Thyroid gland (tissue), 4 donors: ENCODE measurements around the gene COG7. TPM values are rescaled to one million over a fixed set of nuclear protein-coding genes. Genes with fewer than 3 reads are reported as not detected.
"Not testable (repeated sequence)": the region's sequence is repeated elsewhere in the genome, so short reads cannot be mapped to it uniquely, and the experiment has no call there.

Experiments used
- DNase-seq, 2 donors: peaks; one replicate each; pipeline ENCODE4 v3.0.0-alpha.2; 2019
- H3K27ac ChIP-seq, 3 donors: fragments of 200-600 bp; sonication (generic); 1 replicate in 2 of 3; 2 replicates in 1 of 3; pipeline ENCODE4 v1.5.1; 2016 to 2019; ENCODE audit warnings: mild to moderate bottlenecking in 1 of 3, moderate library complexity in 1 of 3
- H3K27me3 ChIP-seq: fragments of 200-600 bp; sonication (generic); one replicate; pipeline ENCODE4 v1.5.1; 2019
- H3K36me3 ChIP-seq, 2 donors: fragments of 200-600 bp; sonication (generic); one replicate each; pipeline ENCODE4 v1.5.1; 2016 to 2019
- H3K4me1 ChIP-seq, 2 donors: fragments of 200-600 bp; sonication (generic); one replicate each; pipeline ENCODE4 v1.5.1; 2017 to 2019
- H3K4me3 ChIP-seq, 3 donors: fragments of 200-600 bp; sonication (generic); replicated peaks in 1 of 3; 1 replicate in 2 of 3; 2 replicates in 1 of 3; pipeline ENCODE4 v1.5.1; 2016; ENCODE audit warnings: mild to moderate bottlenecking in 1 of 3
- H3K9me3 ChIP-seq: fragments of 200-600 bp; sonication (generic); one replicate; pipeline ENCODE4 v1.5.1; 2017
- CTCF ChIP-seq, 6 experiments: fragments of 200-600 bp in 3 of 6; fragments of 450-650 bp in 3 of 6; sonication (generic) in 3 of 6; IDR thresholded peaks; one replicate each; pipeline ENCODE4 v1.5.1; 2016 to 2019; ENCODE audit warnings: antibody characterized with exemption in 6 of 6, mild to moderate bottlenecking in 2 of 6, inconsistent platforms in 1 of 6, moderate library complexity in 1 of 6
- POLR2A ChIP-seq, 2 donors: fragments of 450-650 bp; IDR thresholded peaks; one replicate each; pipeline ENCODE4 v1.6.1; 2017; ENCODE audit warnings: antibody characterized with exemption in 2 of 2, mild to moderate bottlenecking in 2 of 2, moderate library complexity in 1 of 2
- WGBS, 2 donors: methylation state at CpG; one replicate each; pipeline ENCODE4 v1.1.5; 2017; 5-methylcytosine and 5-hydroxymethylcytosine counted together
- intact Hi-C: fragments of 100-400 bp; cut with DNase I; formaldehyde crosslinking; loops from one replicate; pipeline ENCODE4 v1.15.1; 2023
- total RNA-seq, 4 donors: library from RNA; depleted of rRNA; stranded (reverse); fragments of >200 nt; gene quantifications; one replicate each; pipeline ENCODE4 v1.2.3, GENCODE V29; 2016

The COG7 gene
- total RNA-seq, 4 donors from 2014 or later, result 27.5 to 35.1 (median 30.8) TPM

GRCh38 chr16:23484510-23485256 is 31.7 kb upstream of the COG7 start:
- Histone ChIP-seq H3K36me3 (peaks cover 72 to 83% of the 10 kb centered on the region in 2 donors), H3K27me3 (no peaks in the 10 kb centered on the region), H3K27ac (peak overlapping the region in 1 of 3 donors; percentile 68), H3K9me3 (no peaks in the 10 kb centered on the region), H3K4me1 (peaks cover 24% of the 10 kb centered on the region in 2 donors), H3K4me3 (no peak overlapping the region)
- TF ChIP-seq CTCF (IDR thresholded peaks at IDR 0.05) (no peak), POLR2A (IDR thresholded peaks at IDR 0.05) (no peak)
- 93% methylated on average over 8 of the region's 8 CpGs for WGBS, 2 donors
- intact Hi-C loops, result no loop called here
- DNase-seq, result no peak

GRCh38 chr16:23483492-23483891 is 30.5 kb upstream of the COG7 start:
- WGBS, 2 donors, result 91 to 95% methylated on average over 8 of the region's 8 CpGs
- Histone ChIP-seq H3K36me3 (peaks cover 79 to 83% of the 10 kb centered on the region in 2 donors), H3K4me1 (peaks cover 24% of the 10 kb centered on the region in 2 donors), H3K27ac (peak overlapping the region in 1 of 3 donors; percentile 20)
- H3K4me3 ChIP-seq, H3K9me3 ChIP-seq, H3K27me3 ChIP-seq, intact Hi-C loops, DNase-seq: not testable (repeated sequence)

DNA sequence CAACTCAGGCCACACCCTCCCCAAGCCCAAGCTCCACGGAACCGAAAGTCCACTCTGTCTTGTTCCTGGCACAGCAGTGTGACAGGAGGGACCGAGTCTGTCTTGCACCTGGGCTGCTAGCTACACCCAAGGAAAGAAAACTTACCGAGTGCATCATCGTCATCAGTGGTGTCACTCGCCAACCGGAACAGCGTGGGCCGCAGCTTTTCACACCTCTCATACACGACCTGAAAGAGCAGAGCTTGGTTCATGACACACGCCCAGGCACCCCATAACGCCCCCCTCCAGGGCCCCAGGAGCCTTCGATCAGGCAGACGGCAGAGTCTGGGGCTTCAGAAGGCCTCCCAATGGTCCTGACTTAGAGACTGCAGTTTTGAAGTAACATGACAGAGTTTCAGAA is 29.8 kb upstream of the COG7 start:
- no peak for DNase-seq
- peaks cover 18 to 23% of the 10 kb centered on the region in 2 donors for H3K4me1 ChIP-seq
- H3K4me3 ChIP-seq, result no peak overlapping the region
- 89 to 96% methylated on average over 14 of the region's 14 CpGs for WGBS, 2 donors
- TF ChIP-seq CTCF (IDR thresholded peaks at IDR 0.05) (no peak), POLR2A (IDR thresholded peaks at IDR 0.05) (no peak)
- intact Hi-C loops, result no loop called here
- H3K27me3 ChIP-seq, result no peaks in the 10 kb centered on the region
- H3K9me3 ChIP-seq, result no peaks in the 10 kb centered on the region
- peaks cover 80 to 83% of the 10 kb centered on the region in 2 donors for H3K36me3 ChIP-seq
- H3K27ac ChIP-seq, result no peak overlapping the region

DNA sequence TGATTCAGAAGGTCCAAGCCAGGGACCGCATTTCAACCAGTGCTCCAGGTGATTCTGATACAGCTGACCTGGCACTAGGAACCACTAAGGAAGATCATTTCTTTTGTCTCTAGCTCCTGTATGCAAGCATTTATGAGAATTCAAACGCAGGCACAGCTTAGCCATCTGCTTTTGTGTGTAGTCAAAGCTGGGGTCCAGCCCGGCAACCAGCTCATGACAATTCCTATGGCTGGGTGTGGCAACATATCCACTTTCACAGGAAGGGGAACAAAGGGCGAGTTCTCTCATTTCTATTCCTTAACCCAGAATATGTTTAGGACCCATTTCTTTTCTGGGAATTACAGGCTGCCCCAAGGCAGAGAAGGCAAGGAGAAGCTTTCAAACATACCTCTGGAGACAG is 27.3 kb upstream of the COG7 start:
- Histone ChIP-seq H3K36me3 (peaks cover 85 to 93% of the 10 kb centered on the region in 2 donors), H3K4me3 (no peak overlapping the region), H3K4me1 (peaks cover 0 to 5% of the 10 kb centered on the region in 2 donors), H3K27me3 (no peaks in the 10 kb centered on the region), H3K27ac (peak overlapping the region in 1 of 3 donors; percentile 28), H3K9me3 (no peaks in the 10 kb centered on the region)
- intact Hi-C loops, result no loop called here
- WGBS, 2 donors, result 83 to 89% methylated on average over 4 of the region's 4 CpGs
- TF ChIP-seq CTCF (IDR thresholded peaks at IDR 0.05) (no peak), POLR2A (IDR thresholded peaks at IDR 0.05) (no peak)
- DNase-seq, result no peak

- Histone ChIP-seq H3K27ac (peak overlapping the region in 1 of 3 donors; percentile 28), H3K27me3 (no peaks in the 10 kb centered on the region), H3K4me3 (no peak overlapping the region), H3K4me1 (no peaks in the 10 kb centered on the region), H3K9me3 (no peaks in the 10 kb centered on the region), H3K36me3 (peaks cover 92 to 93% of the 10 kb centered on the region in 2 donors)
- 90 to 95% methylated on average over 3 of the region's 3 CpGs for WGBS, 2 donors
- intact Hi-C loops, result no loop called here
- TF ChIP-seq POLR2A (IDR thresholded peaks at IDR 0.05) (no peak), CTCF (IDR thresholded peaks at IDR 0.05) (no peak)
- no peak for DNase-seq
Measured at GRCh38 chr16:23479138-23479537, 26.1 kb upstream of the COG7 start.
